HG03064 (cell line): ENCODE results near the gene GZF1.

ENCODE experiments used
- ATAC-seq: cut with Tn5 transposase; IDR thresholded peaks from one replicate; pipeline ENCODE4 v1.9.1; 2021; ENCODE audit warnings: low read depth; ENCODE audit not compliant: unreplicated experiment

The GZF1 gene

GRCh38 chr20:23368316-23369071 is 6.5 kb downstream of the GZF1 start:
- ATAC-seq: no peak

- ATAC-seq: no peak
These were observed 7.3 kb downstream of the GZF1 start for GRCh38 chr20:23369072-23369823.

- ATAC-seq: no peak
These were observed 8.3 kb downstream of the GZF1 start for GRCh38 chr20:23370274-23370673.

- ATAC-seq: no peak
These were observed 8.9 kb downstream of the GZF1 start for GRCh38 chr20:23370873-23371272.

- no peak for ATAC-seq
These were observed 9.5 kb downstream of the GZF1 start for GRCh38 chr20:23371496-23371895.

GRCh38 chr20:23374441-23374840 is 12.5 kb downstream of the GZF1 start:
- ATAC-seq: no peak

GRCh38 chr20:23375827-23376226 is 13.8 kb downstream of the GZF1 start:
- ATAC-seq: no peak

GRCh38 chr20:23379772-23380171 is 17.8 kb downstream of the GZF1 start:
- no peak for ATAC-seq

GRCh38 chr20:23381876-23382275 is 19.9 kb downstream of the GZF1 start:
- no peak for ATAC-seq

- ATAC-seq: no peak
These were observed 24.5 kb downstream of the GZF1 start for GRCh38 chr20:23386304-23387117.

- ATAC-seq: no peak
These were observed 25.1 kb downstream of the GZF1 start for GRCh38 chr20:23387118-23387443.

- ATAC-seq: no peak
These were observed 28.3 kb downstream of the GZF1 start for GRCh38 chr20:23390091-23390774.

GRCh38 chr20:23391707-23392310 is 29.8 kb downstream of the GZF1 start:
- ATAC-seq: no peak

- ATAC-seq: no peak
These were observed 32.2 kb downstream of the GZF1 start for GRCh38 chr20:23393996-23394775.

GRCh38 chr20:23396950-23397627 is 35.1 kb downstream of the GZF1 start:
- no peak for ATAC-seq

- no peak for ATAC-seq
These were observed 36.0 kb downstream of the GZF1 start for GRCh38 chr20:23397961-23398360.

- ATAC-seq: no peak
These were observed 37.7 kb downstream of the GZF1 start for GRCh38 chr20:23399568-23400241.

GRCh38 chr20:23401051-23401450 is 39.1 kb downstream of the GZF1 start:
- no peak for ATAC-seq

GRCh38 chr20:23403751-23404150 is 41.8 kb downstream of the GZF1 start:
- no peak for ATAC-seq
